Head of caudate nucleus (tissue), 42 donors: ENCODE data around the gene HLA-DQB2.
"Not testable (repeated sequence)": the region's sequence is repeated elsewhere in the genome, so short reads cannot be mapped to it uniquely, and the experiment has no call there.

Source experiments
- DNase-seq, 42 donors: peaks; one replicate each; pipeline versions ENCODE4 v3.0.0 to v3.0.0-alpha.2; 2020 to 2021; ENCODE audit warnings: mixed read lengths in 7 of 42
- intact Hi-C: fragments of 100-400 bp; cut with DNase I; formaldehyde crosslinking; loops from one replicate; pipeline ENCODE4 v1.15.0; 2022

HLA-DQB2 gene

DNA sequence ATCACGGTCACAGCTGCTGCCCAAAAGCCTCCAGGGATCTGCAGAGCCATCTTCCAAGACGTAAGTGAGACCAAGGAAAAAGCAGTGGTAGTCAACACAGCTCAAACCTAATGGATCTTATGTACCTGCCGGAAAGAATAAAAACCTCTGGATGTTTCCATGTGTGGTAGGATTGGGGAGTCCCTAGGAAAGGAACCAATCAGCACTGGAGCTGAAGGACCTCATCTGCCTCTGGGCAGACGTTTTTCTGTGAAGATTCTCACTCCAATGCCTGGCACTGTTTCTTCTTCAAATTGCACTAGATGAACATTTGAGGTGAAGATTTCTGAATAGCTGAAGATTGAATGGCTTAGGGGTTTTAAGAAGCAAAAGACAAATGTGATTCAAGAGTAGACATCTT is at the start of gene HLA-DQB2:
Gene HLA-DQB2 (minus strand): TSS at position 112 of the 400 bp plus-strand sequence. CDS start 62 bp downstream, at position 50.
- intact Hi-C loops = no loop called here
- no peak for DNase-seq

DNA sequence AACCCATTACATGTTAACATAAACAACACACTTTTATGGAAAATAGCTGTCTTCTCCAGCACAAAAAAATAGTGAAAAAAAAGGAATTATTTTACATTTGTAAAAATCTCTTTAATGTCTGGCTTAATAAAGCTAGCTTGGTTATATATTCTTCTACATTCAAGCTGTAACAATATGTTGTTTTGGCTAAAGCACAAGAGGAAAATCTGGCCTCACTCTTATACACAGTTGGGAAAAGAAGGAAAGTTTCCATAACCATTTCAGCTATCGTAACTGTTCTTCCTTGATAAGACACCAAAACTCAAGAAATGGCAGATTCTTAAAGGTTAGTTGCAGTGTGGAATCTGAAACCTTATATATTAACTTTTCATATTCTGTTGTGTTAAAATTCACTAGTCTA is 45.8 kb upstream of the HLA-DQB2 start:
- intact Hi-C loops = no loop called here
- no peak for DNase-seq

DNA sequence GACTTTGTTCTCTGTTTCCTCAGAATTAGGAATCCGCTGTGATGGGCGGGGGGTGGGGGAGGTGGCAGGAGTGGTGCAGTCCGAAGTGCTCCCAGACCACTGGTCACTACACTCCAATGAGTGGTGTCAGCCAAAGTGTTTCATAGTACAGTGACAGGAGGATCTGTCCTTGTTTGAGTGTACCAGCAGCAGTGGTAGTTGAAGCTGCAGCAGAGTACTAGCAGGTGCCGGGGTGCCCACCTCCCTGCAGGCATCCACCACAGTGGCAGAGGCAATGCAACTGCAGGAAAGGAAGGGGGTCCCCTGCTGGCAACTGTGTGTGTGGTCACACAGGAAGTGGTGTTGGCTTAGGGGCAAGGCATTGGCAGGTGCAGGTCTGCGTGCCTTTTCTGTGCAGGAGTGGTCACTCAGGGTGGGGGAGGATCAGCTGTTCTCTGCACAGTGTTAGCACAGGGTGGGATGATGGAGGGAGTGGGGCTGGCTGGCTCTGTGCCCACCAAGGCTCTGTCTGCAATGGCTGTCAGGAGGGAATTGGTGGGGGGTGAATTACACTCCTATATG is 43.8 kb upstream of the HLA-DQB2 start:
- DNase-seq = no peak
- intact Hi-C loops = no loop called here

DNA sequence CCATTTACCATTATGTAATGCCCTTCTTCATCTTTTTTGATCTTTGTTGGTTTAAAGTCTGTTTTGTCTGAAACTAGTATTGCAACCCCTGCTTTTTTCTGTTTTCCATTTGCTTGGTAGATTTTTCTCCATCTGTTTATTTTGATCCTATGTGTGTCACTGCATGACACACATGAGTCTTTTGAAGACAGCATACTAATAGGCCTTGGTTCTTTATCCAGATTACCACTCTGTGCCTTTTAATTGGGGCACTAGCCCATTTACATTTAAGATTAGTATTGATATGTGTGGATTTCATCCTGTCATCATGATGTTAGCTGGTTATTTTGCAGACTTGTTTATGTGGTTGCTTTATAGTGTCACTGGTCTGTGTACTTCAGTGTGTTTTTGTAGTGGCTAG is 42.1 kb upstream of the HLA-DQB2 start:
- intact Hi-C loops, DNase-seq: not testable (repeated sequence)

DNA sequence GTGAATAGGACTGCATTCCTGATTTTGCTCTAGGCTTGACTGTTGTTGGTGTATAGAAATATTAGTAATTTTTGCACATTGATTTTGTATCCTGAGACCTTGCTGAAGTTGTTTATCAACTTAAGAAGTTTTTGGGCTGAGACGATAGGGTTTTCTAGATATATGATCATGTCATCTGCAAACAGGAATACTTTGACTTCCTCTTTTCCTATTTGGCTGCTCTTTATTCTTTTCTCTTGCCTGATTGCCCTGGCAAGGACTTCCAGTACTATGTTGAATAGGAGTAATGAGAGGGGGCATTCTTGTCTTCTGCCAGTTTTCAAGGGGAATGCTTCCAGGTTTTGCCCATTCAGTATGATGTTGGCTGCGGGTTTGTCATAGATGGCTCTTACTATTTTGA is 40.1 kb upstream of the HLA-DQB2 start:
- DNase-seq = no peak
- intact Hi-C loops = no loop called here

DNA sequence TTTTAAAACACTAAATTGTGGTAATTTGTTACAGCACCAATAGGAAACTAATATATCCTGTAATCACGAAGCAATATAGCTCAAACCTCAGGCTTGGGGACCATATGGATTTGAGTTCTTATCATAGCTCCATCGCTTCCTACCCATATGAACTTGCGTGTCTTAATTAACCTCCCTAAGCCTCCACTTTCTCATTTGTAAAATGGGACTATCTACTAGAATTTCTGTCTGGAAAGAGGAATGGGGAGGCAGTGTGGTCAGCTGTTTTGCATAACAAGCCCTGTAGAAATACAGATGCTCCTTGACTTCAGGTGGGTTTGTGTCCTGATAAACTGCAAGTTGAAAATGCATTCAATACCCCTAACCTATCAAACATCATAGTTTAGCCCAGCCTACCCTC is 36.4 kb upstream of the HLA-DQB2 start:
- DNase-seq = no peak
- intact Hi-C loops = no loop called here

DNA sequence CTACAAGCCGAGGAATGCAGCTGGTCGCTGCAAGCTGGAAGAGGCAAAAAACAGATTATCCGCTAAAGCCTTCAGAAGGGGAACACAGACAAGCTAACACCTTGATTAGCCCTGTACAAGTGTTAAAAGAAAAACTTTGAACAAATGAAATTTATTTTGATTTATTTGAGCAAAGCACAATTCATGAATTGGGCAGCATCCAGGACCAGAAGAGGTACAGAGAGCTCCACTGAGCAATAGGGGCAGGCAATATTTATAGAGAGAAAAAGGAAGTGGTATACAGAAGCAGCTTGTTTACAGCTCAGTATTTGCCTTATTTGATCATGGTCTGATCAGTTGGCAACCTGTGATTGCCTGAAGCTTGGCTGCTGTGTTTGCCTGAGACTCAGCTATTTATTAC is 35.8 kb upstream of the HLA-DQB2 start:
- intact Hi-C loops = no loop called here
- DNase-seq = no peak

DNA sequence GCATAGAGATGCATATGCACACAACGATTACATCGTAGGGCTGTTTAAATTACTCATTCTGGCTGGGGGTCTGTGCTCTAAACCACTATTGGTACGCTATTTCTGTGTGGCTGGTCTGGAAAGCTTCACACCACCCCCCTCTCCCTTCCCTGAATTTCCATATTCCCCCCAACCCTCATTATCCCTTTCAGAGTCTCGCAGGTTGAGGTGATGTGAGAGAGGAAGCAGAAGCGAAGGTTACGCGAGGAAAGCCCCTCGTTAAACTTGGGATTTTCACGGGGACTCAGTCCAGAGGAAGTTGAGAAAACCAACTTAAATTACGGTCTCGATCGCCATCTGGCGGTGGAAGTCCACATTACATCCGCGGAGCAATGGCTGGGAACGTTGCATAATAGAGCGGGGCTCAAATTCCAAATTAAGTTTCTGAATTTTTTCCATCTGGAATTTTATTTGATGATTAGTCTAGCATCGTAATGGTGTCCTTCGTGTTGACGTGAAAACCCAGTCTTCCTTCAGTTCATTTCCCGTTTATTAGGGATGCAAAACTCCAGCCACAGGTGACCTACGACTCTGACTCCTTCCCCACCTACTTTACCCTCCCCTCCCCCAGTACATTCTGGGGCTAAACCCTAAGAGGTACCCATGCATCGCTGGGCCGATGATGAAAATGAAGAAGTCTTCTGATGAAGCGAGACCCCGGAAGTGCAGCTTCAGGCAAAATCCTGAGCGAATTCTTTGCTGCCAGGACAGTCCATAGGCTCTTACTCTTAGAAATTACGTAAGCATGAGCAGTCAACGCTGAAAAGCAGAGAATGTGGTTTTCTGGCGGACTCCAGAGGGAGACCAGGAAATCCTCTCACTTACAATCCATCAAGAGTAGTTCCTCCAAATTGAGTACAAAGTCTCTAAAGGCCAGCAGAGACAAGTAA is 33.8 kb upstream of the HLA-DQB2 start:
- intact Hi-C loops = no loop called here
- DNase-seq = peak; percentile 7 to 92 (median 84)

DNA sequence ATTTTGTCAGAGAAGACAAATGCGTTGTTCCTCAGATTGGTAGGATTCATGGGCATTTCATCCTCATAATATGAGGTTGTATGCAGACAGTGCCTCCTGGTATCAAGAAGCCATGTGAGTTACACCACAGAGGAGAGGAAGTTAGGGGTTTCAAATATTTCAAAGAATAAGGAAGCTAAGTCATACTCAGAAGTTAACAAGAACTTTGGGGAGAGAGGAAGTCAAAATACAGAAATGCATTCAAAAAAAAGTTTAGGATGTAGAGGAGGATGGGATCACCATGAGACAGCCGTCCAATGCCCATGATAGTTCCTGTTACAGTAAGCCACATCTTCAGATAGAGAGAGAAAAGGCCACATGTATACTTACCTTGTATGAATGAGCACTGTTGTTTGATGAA is 31.2 kb upstream of the HLA-DQB2 start:
- intact Hi-C loops = loop anchor here (5.0 kb wide), 1 partner anchor 382 kb away; no protein-coding TSS in a partner anchor
- DNase-seq = no peak

DNA sequence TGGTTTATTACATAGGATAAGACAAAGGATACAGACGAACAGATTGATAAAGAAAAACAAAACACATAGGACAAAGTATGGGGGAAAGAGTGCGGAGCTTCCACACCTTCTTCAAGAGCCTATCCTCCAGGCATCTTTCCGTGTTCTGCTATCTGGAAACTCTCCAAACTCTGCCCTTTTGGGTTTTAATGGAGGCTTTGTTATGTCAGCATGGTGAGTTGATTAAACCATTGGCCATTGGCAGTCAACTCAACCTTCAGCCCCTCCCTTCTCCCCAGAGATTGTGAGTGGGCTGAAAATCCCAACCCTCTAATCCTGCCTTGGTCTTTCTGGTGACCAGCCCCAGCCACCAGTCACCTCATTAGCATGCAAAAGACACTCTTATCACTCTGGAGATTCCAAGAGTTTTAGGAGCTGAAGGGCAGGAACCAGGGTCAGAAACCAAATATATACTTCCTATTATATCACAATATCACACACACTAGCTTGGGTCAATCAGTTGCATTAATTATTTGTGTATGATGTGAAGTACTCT is 29.6 kb upstream of the HLA-DQB2 start:
- intact Hi-C loops = loop anchor here (5.0 kb wide), 1 partner anchor 381 kb away; no protein-coding TSS in a partner anchor

DNA sequence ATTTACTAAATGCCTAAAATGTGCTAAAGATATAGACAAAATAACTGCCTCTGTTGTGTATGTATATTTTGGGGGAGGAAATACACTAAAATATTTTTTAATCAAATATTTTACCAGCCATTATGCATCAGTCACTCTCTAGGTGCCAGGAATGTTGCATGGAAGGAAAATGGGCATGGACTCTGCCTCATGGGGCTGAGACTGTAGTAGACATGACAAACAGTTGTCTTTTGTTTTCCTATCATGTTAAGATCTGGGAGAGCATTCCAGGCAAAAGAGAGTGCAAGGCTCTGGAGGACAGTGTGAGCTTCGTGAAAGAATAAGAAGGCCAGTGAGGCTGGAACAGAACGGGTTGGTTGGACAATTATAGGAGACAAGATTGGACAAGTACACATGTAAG is 27.0 kb upstream of the HLA-DQB2 start:
- intact Hi-C loops = loop anchor here (5.0 kb wide), 1 partner anchor 378 kb away; no protein-coding TSS in a partner anchor

More for the DNA sequence above, 29.6 kb upstream of the HLA-DQB2 start:
- DNase-seq = no peak

DNA sequence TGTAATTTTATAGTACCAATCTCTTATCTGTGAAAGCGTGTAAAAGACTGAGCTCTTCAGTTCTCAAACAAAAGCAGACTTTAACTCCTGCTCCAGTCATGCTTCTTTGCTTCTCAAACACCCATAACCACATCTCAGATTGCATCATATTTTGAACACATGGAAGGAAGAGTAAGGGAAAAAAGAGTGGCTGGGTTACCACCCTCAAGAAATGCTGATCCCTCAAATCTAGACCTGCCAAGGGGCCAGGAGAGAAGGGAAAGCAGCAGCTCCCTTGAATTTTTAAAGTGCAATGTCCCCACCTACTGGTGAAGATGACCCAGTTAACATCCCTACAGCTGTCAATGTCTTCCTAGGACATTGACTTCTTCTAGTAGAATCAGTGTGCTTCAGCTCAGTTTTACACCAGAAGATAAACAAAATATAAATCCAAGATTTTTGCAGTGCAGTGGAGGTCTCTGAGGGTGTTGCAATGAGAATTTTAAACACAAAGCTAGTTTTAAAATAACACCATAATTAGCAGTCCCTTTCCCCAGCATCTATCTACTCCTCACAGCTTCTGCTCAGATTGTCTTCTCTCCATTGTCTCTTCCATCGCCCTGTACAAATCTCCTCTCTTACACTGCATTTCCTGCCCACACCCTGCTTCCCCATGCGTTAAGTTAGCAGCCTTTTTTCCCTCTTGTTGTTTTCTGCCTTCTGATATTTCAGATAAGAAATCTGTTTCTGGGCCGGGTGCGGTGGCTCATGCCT is 22.6 kb upstream of the HLA-DQB2 start:
- intact Hi-C loops = no loop called here
- peak in 26 of 42 donors; percentile 8 to 65 (median 32) for DNase-seq

More for the DNA sequence above, 27.0 kb upstream of the HLA-DQB2 start:
- DNase-seq = no peak

DNA sequence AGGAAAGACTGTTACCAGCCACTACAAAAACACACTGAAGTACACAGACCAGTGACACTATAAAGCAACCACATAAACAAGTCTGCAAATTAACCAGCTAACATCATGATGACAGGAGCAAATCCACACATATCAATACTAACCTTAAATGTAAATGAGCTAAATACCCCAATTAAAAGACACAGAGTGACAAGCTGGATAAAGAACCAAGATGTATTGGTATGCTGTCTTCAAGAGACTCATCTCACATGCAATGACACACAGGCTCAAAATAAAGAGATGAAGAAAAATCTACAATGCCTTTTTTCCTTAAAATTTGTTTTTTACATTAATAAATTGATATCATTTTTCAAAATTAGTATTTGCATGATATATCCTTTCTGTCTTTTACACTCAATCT is 19.6 kb upstream of the HLA-DQB2 start:
- DNase-seq, intact Hi-C loops: not testable (repeated sequence)

DNA sequence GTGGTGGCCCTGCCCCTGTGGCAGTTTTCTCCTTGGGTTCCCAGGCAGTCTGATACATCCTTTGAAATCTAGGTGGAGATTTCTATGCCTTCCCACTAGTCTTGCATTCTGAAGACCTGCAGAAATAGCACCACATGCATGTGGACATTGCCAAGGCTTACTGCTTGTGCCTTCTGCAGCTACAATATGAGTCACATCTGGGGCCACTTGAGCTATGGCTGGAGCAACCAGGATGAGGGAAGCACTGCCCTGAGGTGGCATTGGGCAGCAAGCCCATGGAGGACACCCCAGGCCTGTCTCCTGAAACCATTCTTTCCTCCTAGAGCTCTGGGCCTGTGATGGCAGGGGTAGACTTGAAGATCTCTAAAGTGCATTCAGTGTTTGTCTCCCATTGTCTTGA is 15.7 kb upstream of the HLA-DQB2 start:
- intact Hi-C loops = no loop called here

DNA sequence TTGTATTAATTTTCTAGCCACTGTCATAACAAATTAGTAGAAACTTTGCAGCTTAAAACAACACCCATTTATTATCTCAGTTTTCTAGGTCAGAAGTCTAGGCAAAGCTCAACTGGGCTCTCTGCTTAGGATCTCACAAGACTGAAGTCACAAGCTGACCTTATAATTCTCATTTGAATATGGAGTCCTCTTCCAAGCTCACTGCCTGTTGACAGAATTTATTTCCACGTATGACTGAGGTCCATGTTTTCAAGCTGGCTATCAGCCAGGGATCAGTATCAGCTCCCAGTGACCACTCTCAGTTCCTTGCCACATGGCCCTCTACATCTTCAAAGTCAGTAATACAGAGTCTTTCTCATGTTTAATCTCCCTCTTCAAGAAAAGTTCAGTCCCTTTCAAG is 11.7 kb upstream of the HLA-DQB2 start:
- no peak for DNase-seq
- intact Hi-C loops = no loop called here

More for the DNA sequence above, 15.7 kb upstream of the HLA-DQB2 start:
- no peak for DNase-seq

DNA sequence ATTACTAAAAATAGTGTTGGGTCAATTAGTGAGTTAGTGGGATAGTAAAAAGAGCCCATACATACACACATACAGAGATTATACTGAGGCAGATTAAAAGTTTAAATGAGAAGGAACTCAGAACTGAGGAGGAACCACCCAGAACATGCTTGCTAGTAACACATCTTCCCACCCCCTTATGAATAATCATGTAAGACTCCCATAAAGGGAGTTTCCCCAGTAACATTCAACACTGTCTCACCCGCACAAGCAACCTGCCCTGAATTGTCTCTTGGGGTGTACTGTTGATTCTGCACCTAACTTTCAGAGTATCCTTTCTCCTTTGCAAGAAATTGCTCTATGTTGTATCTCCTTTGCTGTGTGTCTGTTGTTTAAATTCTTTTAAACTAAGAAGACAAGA is 11.1 kb upstream of the HLA-DQB2 start:
- no peak for DNase-seq
- intact Hi-C loops = no loop called here

DNA sequence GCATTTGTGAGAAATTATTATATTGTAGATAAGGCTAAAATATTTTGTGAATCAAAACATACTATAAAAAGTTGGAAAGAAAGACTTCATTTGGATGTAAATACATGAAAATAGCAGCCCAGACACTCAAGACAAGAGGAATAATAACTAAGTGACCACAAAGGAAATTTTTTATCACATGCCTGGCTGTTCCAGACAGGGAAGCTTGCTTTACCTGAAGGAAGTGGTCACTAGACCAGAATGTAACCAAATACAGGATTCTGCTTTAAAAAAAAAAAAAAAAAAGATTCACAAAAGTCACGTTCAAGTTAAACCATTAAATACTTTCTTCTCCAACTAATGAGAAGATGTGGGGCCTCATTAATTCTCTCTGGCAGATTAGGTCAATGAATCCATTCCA is 9.3 kb upstream of the HLA-DQB2 start:
- DNase-seq = no peak
- intact Hi-C loops = no loop called here

DNA sequence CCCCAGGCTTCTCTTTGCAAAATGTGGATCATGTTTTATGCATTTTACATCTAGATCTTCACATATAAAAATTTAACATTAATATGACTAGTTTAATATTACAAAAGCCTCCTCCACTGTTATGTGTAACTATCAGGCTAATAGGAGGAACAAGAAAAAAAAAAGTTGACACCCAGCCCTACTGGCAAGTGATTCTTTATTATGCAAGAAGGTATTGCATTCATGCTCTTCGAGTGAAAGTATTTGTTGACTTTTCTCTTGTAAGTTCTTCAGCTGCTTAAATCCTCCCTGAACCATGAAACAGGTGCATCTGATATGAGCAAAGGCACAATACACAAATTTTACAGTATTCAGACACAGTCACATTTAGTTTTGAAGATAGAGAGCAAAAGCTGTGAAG is 716 bp upstream of the HLA-DQB2 start:
- DNase-seq = no peak
- intact Hi-C loops = no loop called here

DNA sequence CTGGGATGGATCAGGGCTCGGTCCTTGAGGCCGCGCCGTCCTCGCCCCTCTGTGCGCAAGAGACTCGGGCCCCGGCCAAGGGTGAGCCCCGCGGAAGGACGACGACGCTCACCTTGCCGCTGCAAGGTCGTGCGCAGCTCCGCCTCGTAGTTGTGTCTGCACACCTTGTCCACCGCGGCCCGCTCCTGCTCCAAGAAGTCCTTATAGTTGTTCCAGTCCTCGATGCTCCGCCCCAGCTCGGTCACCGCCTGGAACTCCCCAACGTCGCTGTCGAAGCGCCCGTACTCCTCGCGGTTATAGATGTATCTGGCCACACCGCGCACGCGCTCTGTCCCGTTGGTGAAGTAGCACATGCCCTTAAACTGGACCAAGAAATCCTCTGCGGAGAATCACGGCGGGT is 1.8 kb downstream of the HLA-DQB2 start:
- intact Hi-C loops = no loop called here
- DNase-seq = no peak
